MCF 10A (cell line): ENCODE measurements around the gene CDK5R2. TPM values are rescaled to one million over a fixed set of nuclear protein-coding genes. Genes with fewer than 3 reads are reported as not detected.

Source experiments
- BruUV-seq: library from RNA; stranded (reverse); fragments of 400-500 nt; replicated peaks from 2 replicates; lab custom pipeline; 2021; lab: Mats Ljungman, UMichigan
- CTCF ChIA-PET: fragments of 300-600 bp; sonication (Branson Sonifier 250); formaldehyde crosslinking; extraction: SDS; loops from one replicate; lab custom pipeline; 2021; ENCODE audit warnings: antibody characterized with exemption, inconsistent platforms; lab: Yijun Ruan, JAX
- POLR2A ChIA-PET: fragments of 300-600, 350-650 bp; sonication (Branson Sonifier 250); formaldehyde crosslinking; extraction: SDS; loops from one replicate; lab custom pipeline; 2020; ENCODE audit warnings: antibody characterized with exemption, inconsistent platforms; lab: Yijun Ruan, JAX
- DNase-seq: peaks from one replicate; pipeline ENCODE4 v3.0.0-alpha.2; 2018; ENCODE audit not compliant: unreplicated experiment
- H3K27ac Mint-ChIP-seq: one replicate; pipeline ENCODE4 v1.8.0; 2022; ENCODE audit warnings: mild to moderate bottlenecking, low read depth, mixed read lengths; ENCODE audit not compliant: unreplicated experiment
- H3K27me3 Mint-ChIP-seq: one replicate; pipeline ENCODE4 v1.8.0; 2022; ENCODE audit warnings: mixed read lengths; ENCODE audit not compliant: insufficient read depth, unreplicated experiment
- H3K36me3 Mint-ChIP-seq: one replicate; pipeline ENCODE4 v1.8.0; 2022; ENCODE audit warnings: mild to moderate bottlenecking, moderate library complexity, mixed read lengths; ENCODE audit not compliant: insufficient read depth, unreplicated experiment
- H3K4me1 Mint-ChIP-seq: one replicate; pipeline ENCODE4 v1.8.0; 2022; ENCODE audit warnings: mixed read lengths; ENCODE audit not compliant: insufficient read depth, unreplicated experiment
- H3K4me3 Mint-ChIP-seq: one replicate; pipeline ENCODE4 v1.8.0; 2022; ENCODE audit warnings: mild to moderate bottlenecking, moderate library complexity, mixed read lengths; ENCODE audit not compliant: unreplicated experiment
- H3K9me3 Mint-ChIP-seq: one replicate; pipeline ENCODE4 v1.8.0; 2022; ENCODE audit warnings: mixed read lengths; ENCODE audit not compliant: unreplicated experiment
- intact Hi-C: fragments of 100-400 bp; cut with micrococcal nuclease; formaldehyde crosslinking; loops from 2 replicates; pipeline ENCODE4 v1.14.1; 2022
- total RNA-seq: library from RNA; stranded (reverse); gene quantifications from 2 replicates; pipeline ENCODE4 v1.2.3, GENCODE V29; 2022
- TF ChIP-seq, protein P1 (sequence below): fragments of 200-600 bp; IDR thresholded peaks from one replicate; pipeline ENCODE4 v1.8.0; 2022; ENCODE audit warnings: antibody characterized with exemption, mild to moderate bottlenecking; ENCODE audit not compliant: unreplicated experiment

Gene CDK5R2
- total RNA-seq, 1 experiment from 2014 or later: not detected

DNA sequence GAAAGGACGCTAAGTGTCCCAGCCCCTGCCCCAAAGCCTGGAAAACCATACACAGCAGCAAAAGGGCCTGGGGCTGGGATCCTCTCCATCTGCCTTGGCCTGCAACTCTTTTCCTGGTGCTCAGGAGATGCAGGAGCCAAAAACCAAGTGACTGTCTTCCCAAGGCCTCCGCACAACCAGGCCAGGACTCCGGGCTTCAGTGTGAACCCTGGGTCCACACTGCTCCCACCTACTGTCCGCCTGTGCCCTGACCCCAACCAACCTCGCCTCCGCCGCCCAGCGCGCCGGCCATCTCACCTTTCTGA, 24.4 kb downstream of the CDK5R2 start:
- intact Hi-C loops: loop anchor here (5.0 kb wide), 1 partner anchor 107 kb away; no protein-coding TSS in a partner anchor

GRCh38 chr2:218984239-218985020, 25.0 kb downstream of the CDK5R2 start:
- DNase-seq: no peak
- H3K9me3 Mint-ChIP-seq: no peaks in the 10 kb centered on the region
- BruUV-seq: no TSS peak
- H3K4me3 Mint-ChIP-seq: no peak overlapping the region
- intact Hi-C loops: loop anchor here (5.0 kb wide), 1 partner anchor 107 kb away; no protein-coding TSS in a partner anchor
- H3K27ac Mint-ChIP-seq: no peak overlapping the region
- ChIA-PET POLR2A (no interaction called here), CTCF (interaction anchor here (0.6 kb wide), 2 partner anchors 9 to 67 kb away, joined by 3 read pairs; no protein-coding TSS in a partner anchor)
- TF ChIP-seq, protein P1, sequence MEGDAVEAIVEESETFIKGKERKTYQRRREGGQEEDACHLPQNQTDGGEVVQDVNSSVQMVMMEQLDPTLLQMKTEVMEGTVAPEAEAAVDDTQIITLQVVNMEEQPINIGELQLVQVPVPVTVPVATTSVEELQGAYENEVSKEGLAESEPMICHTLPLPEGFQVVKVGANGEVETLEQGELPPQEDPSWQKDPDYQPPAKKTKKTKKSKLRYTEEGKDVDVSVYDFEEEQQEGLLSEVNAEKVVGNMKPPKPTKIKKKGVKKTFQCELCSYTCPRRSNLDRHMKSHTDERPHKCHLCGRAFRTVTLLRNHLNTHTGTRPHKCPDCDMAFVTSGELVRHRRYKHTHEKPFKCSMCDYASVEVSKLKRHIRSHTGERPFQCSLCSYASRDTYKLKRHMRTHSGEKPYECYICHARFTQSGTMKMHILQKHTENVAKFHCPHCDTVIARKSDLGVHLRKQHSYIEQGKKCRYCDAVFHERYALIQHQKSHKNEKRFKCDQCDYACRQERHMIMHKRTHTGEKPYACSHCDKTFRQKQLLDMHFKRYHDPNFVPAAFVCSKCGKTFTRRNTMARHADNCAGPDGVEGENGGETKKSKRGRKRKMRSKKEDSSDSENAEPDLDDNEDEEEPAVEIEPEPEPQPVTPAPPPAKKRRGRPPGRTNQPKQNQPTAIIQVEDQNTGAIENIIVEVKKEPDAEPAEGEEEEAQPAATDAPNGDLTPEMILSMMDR: no peak
- peaks cover 15% of the 10 kb centered on the region for H3K4me1 Mint-ChIP-seq
- H3K36me3 Mint-ChIP-seq: peaks cover 7% of the 10 kb centered on the region
- peaks cover 97% of the 10 kb centered on the region for H3K27me3 Mint-ChIP-seq

More for the DNA sequence above, 24.4 kb downstream of the CDK5R2 start:
- H3K4me1 Mint-ChIP-seq: peaks cover 15% of the 10 kb centered on the region
- H3K9me3 Mint-ChIP-seq: no peaks in the 10 kb centered on the region
- no peak overlapping the region for H3K4me3 Mint-ChIP-seq
- no TSS peak for BruUV-seq
- TF ChIP-seq, protein P1: no peak
- no peak for DNase-seq
- ChIA-PET CTCF (interaction anchor here (0.6 to 1.6 kb wide), 3 partner anchors 9 to 115 kb away, joined by 3 read pairs; no protein-coding TSS in a partner anchor), POLR2A (no interaction called here)
- H3K36me3 Mint-ChIP-seq: peaks cover 7% of the 10 kb centered on the region
- H3K27me3 Mint-ChIP-seq: peaks cover 92% of the 10 kb centered on the region
- no peak overlapping the region for H3K27ac Mint-ChIP-seq

DNA sequence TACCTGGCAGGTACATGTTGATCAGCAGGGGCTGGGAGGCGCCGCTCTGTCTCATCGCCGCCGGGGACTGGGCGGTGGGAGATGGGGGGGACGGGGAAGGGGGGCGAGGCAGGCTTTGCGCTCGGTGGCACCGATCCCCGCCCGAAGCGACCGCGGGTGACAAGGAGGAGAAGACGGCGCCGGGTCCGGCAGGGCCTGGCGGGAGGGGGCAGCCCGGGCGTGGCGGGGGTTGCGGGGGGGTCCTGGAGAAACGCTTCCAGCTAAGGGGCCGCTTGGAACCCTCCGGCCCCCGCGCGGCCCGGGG, 25.5 kb downstream of the CDK5R2 start, which contains the start of gene FEV:
Gene FEV (minus strand): TSS at position 164 of the 304 bp plus-strand sequence. CDS start 109 bp downstream, at position 55.
- Mint-ChIP-seq H3K36me3 (peaks cover 7% of the 10 kb centered on the region), H3K27ac (no peak within 1 kb of the TSS), H3K27me3 (peaks cover 94% of the 10 kb centered on the region), H3K4me3 (no peak within 1 kb of the TSS), H3K4me1 (peaks cover 14% of the 10 kb centered on the region), H3K9me3 (no peaks in the 10 kb centered on the region)
- BruUV-seq: no TSS peak
- TF ChIP-seq, protein P1: no peak
- CTCF ChIA-PET: interaction anchor here (0.6 kb wide), 1 partner anchor 67 kb away, joined by 3 read pairs; no protein-coding TSS in a partner anchor
- intact Hi-C loops: no loop called here
- POLR2A ChIA-PET: no interaction called here
- no peak for DNase-seq

DNA sequence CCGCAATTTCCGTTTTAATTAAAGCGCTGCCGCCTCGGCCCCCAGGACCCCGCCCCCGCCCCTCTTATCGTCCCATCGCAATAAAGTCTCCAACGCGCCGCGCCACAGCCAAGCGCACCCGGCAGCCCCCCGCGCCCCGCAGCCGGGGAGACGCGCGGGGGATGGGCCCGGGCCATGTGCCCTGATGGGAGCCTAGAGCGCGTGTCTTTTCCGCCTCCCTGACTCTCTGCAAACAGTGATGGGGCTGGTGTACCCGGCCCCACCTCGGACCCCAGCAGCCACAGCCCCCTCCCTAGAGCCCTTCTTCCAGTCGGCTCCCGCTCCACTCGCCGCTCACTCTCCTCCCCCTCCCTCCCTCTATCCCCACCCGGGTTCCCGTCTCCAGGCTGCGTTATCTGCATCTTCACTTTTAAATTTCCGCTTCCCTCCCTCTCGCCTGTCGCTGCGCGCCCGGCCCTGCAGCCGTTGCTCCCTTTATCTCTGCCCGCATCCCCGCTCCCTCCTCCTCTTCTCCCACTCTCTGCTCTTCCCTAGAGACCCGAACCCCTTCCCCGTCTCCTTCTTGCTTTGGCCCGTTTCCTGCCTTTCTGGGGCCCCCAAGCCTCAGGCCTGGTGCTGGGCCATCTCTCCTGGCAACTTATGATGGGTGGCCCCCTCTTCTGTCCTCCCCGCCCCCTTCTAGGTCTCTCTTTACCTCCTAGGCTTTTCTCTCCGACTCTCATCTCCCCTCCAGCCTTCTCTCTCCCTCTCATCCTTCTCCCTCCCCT, 26.0 kb downstream of the CDK5R2 start:
- Mint-ChIP-seq H3K27me3 (peaks cover 89% of the 10 kb centered on the region), H3K4me3 (no peak overlapping the region), H3K27ac (no peak overlapping the region), H3K36me3 (peaks cover 7% of the 10 kb centered on the region), H3K9me3 (no peaks in the 10 kb centered on the region), H3K4me1 (peaks cover 8% of the 10 kb centered on the region)
- intact Hi-C loops: no loop called here
- ChIA-PET POLR2A (no interaction called here), CTCF (interaction anchor here (0.6 kb wide), 1 partner anchor 66 kb away, joined by 3 read pairs; no protein-coding TSS in a partner anchor)
- TF ChIP-seq, protein P1: no peak
- no peak for DNase-seq
- no TSS peak for BruUV-seq
